Activated T-cell treated with anti-CD3 and anti-CD28 coated beads for 1 hour (primary cell): ENCODE results near the gene FRYL.
"Not testable (repeated sequence)": the region's sequence is repeated elsewhere in the genome, so short reads cannot be mapped to it uniquely, and the experiment has no call there.

ENCODE experiments used
- DNase-seq: peaks from one replicate; pipeline ENCODE4 v3.0.0-alpha.2; 2020; ENCODE audit warnings: low read depth

The FRYL gene

GRCh38 chr4:48654015-48654664 lies 125.9 kb downstream of the FRYL start:
- DNase-seq: no peak

- peak; percentile 4 for DNase-seq
These were observed 126.7 kb downstream of the FRYL start for GRCh38 chr4:48653217-48654014.

- no peak for DNase-seq
These were observed 128.2 kb downstream of the FRYL start for GRCh38 chr4:48651914-48652313.

- DNase-seq: no peak
These were observed 130.6 kb downstream of the FRYL start for GRCh38 chr4:48649505-48649904.

GRCh38 chr4:48645225-48645794 lies 134.8 kb downstream of the FRYL start:
- no peak for DNase-seq

- DNase-seq: no peak
These were observed 137.4 kb downstream of the FRYL start for GRCh38 chr4:48642421-48643374.

GRCh38 chr4:48641401-48641800 lies 138.7 kb downstream of the FRYL start:
- DNase-seq: no peak

GRCh38 chr4:48640699-48641098 lies 139.4 kb downstream of the FRYL start:
- DNase-seq: no peak

GRCh38 chr4:48640225-48640624 lies 139.9 kb downstream of the FRYL start:
- no peak for DNase-seq

GRCh38 chr4:48639807-48640206 lies 140.3 kb downstream of the FRYL start:
- DNase-seq: no peak

GRCh38 chr4:48638586-48638985 lies 141.5 kb downstream of the FRYL start:
- DNase-seq: not testable (repeated sequence)

- no peak for DNase-seq
These were observed 143.2 kb downstream of the FRYL start for GRCh38 chr4:48636911-48637310.

GRCh38 chr4:48635980-48636379 lies 144.1 kb downstream of the FRYL start:
- no peak for DNase-seq

- no peak for DNase-seq
These were observed 144.8 kb downstream of the FRYL start for GRCh38 chr4:48635310-48635709.

GRCh38 chr4:48634688-48635308 lies 145.3 kb downstream of the FRYL start:
- DNase-seq: no peak

- DNase-seq: no peak
These were observed 146.4 kb downstream of the FRYL start for GRCh38 chr4:48633657-48634056.

- DNase-seq: no peak
These were observed 150.6 kb downstream of the FRYL start for GRCh38 chr4:48629458-48629857.

GRCh38 chr4:48623182-48623780 lies 156.8 kb downstream of the FRYL start:
- no peak for DNase-seq

- DNase-seq: no peak
These were observed 159.2 kb downstream of the FRYL start for GRCh38 chr4:48620831-48621230.

GRCh38 chr4:48620093-48620492 lies 160.0 kb downstream of the FRYL start:
- no peak for DNase-seq

GRCh38 chr4:48604527-48604926 lies 175.6 kb downstream of the FRYL start:
- DNase-seq: no peak
